Measurements from ENCODE around the gene MAPKAP1.

The MAPKAP1 gene

DNA sequence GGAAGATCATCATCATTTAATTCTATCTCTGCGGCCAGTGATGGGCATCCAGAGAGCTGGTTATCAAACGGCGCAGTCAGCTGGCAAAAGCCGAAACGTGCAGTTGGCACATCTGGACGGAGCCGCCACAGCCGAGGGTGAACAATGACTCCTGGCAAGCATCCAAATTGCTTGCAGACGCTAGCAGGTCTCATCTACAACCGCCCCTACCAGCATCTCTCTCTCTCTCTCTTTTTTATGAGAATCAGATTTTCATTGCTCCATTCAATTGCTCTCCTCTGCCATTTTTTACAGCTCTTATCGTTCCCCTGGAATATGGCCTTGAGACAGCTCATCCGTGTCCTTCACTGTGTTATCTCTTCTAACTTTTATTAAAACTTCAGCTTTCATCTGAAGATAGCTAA is 165.2 kb downstream of the MAPKAP1 start:
- TF ChIP-seq, protein P1, sequence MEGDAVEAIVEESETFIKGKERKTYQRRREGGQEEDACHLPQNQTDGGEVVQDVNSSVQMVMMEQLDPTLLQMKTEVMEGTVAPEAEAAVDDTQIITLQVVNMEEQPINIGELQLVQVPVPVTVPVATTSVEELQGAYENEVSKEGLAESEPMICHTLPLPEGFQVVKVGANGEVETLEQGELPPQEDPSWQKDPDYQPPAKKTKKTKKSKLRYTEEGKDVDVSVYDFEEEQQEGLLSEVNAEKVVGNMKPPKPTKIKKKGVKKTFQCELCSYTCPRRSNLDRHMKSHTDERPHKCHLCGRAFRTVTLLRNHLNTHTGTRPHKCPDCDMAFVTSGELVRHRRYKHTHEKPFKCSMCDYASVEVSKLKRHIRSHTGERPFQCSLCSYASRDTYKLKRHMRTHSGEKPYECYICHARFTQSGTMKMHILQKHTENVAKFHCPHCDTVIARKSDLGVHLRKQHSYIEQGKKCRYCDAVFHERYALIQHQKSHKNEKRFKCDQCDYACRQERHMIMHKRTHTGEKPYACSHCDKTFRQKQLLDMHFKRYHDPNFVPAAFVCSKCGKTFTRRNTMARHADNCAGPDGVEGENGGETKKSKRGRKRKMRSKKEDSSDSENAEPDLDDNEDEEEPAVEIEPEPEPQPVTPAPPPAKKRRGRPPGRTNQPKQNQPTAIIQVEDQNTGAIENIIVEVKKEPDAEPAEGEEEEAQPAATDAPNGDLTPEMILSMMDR (IDR thresholded peaks at IDR 0.05; ENCODE audit: insufficient read depth, low read length): no peak
- TF ChIP-seq POLR2AphosphoS5 (IDR thresholded peaks at IDR 0.05; ENCODE audit: low read depth): no peak
- TF ChIP-seq GABPA (IDR thresholded peaks at IDR 0.05; ENCODE audit: low read depth): no peak
- TF ChIP-seq, protein P2, sequence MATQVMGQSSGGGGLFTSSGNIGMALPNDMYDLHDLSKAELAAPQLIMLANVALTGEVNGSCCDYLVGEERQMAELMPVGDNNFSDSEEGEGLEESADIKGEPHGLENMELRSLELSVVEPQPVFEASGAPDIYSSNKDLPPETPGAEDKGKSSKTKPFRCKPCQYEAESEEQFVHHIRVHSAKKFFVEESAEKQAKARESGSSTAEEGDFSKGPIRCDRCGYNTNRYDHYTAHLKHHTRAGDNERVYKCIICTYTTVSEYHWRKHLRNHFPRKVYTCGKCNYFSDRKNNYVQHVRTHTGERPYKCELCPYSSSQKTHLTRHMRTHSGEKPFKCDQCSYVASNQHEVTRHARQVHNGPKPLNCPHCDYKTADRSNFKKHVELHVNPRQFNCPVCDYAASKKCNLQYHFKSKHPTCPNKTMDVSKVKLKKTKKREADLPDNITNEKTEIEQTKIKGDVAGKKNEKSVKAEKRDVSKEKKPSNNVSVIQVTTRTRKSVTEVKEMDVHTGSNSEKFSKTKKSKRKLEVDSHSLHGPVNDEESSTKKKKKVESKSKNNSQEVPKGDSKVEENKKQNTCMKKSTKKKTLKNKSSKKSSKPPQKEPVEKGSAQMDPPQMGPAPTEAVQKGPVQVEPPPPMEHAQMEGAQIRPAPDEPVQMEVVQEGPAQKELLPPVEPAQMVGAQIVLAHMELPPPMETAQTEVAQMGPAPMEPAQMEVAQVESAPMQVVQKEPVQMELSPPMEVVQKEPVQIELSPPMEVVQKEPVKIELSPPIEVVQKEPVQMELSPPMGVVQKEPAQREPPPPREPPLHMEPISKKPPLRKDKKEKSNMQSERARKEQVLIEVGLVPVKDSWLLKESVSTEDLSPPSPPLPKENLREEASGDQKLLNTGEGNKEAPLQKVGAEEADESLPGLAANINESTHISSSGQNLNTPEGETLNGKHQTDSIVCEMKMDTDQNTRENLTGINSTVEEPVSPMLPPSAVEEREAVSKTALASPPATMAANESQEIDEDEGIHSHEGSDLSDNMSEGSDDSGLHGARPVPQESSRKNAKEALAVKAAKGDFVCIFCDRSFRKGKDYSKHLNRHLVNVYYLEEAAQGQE (IDR thresholded peaks at IDR 0.05; ENCODE audit: insufficient replicate concordance, low read depth): no peak
- TF ChIP-seq SPI1 (IDR thresholded peaks at IDR 0.05; ENCODE audit: borderline replicate concordance, low read depth): no peak
- DNase-seq (ENCODE audit: low read depth in 1 of 2, low spot score in 1 of 2): no peak
- Histone ChIP-seq H3K27me3 (ENCODE audit: insufficient read depth, poor library complexity, severe bottlenecking) (no peaks in the 10 kb centered on the region), H3K27ac (replicated peaks) (no peak overlapping the region), H3K4me3 (replicated peaks; ENCODE audit: insufficient read depth, low read length) (no peak overlapping the region)

DNA sequence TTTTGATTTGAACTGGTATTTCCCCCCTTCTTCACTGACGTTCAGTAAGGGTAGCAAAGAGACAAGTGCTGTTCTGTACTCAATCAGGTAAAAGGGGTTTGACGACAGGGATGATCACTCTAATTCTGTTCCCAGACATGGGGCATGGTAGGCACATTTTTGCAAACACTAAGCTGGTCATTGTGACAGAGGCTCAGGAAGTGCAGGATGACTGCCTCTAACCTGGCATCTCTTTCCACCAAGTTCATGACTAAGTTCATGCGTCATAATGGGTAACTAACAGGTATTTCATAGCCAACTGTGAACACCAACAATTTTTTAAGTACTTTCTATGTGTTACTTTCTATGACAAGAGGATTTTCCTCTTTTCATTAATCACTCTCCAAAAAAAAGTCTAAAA is 166.5 kb downstream of the MAPKAP1 start:
- H3K4me3 ChIP-seq (replicated peaks; ENCODE audit: insufficient read depth, low read length): no peak overlapping the region
- H3K27me3 ChIP-seq (ENCODE audit: insufficient read depth, poor library complexity, severe bottlenecking): no peaks in the 10 kb centered on the region
- no peak for DNase-seq (ENCODE audit: low read depth in 1 of 2, low spot score in 1 of 2)
- TF ChIP-seq, protein P2 (IDR thresholded peaks at IDR 0.05; ENCODE audit: insufficient replicate concordance, low read depth): no peak
- no peak for TF ChIP-seq SPI1 (IDR thresholded peaks at IDR 0.05; ENCODE audit: borderline replicate concordance, low read depth)
- TF ChIP-seq, protein P1 (IDR thresholded peaks at IDR 0.05; ENCODE audit: insufficient read depth, low read length): no peak
- no peak for TF ChIP-seq GABPA (IDR thresholded peaks at IDR 0.05; ENCODE audit: low read depth)
- no peak for TF ChIP-seq POLR2AphosphoS5 (IDR thresholded peaks at IDR 0.05; ENCODE audit: low read depth)
- no peak overlapping the region for H3K27ac ChIP-seq (replicated peaks)

DNA sequence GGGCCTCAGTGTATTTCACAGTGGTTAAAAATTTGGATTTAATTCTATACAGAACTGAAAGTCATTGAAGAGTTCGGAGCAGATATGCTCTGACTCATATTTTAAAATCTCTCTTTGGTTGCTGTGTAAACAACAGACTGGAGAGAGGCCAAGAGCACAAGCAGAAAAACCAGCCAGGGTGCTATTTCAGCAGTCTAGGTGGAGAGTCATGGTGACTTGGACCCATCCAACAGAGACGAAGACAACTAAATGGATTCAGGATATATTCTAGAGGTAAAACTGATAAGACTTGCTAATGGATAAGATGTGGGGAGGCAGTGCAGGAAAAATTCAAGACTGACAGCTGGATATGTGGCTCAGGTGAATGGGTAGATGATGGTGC is 168.9 kb downstream of the MAPKAP1 start:
- no peak overlapping the region for H3K27ac ChIP-seq (replicated peaks)
- TF ChIP-seq, protein P1 (IDR thresholded peaks at IDR 0.05; ENCODE audit: insufficient read depth, low read length): no peak
- no peak for TF ChIP-seq POLR2AphosphoS5 (IDR thresholded peaks at IDR 0.05; ENCODE audit: low read depth)
- no peak for TF ChIP-seq GABPA (IDR thresholded peaks at IDR 0.05; ENCODE audit: low read depth)
- TF ChIP-seq, protein P2 (IDR thresholded peaks at IDR 0.05; ENCODE audit: insufficient replicate concordance, low read depth): no peak
- DNase-seq (ENCODE audit: low read depth in 1 of 2, low spot score in 1 of 2): no peak
- no peaks in the 10 kb centered on the region for H3K27me3 ChIP-seq (ENCODE audit: insufficient read depth, poor library complexity, severe bottlenecking)
- no peak overlapping the region for H3K4me3 ChIP-seq (replicated peaks; ENCODE audit: insufficient read depth, low read length)

Measured in HL-60 (cell line).